PFSK-1 (cell line): ENCODE data around the gene WDR7.

Experiments
- FOXP2 ChIP-seq: optimal IDR thresholded peaks from 2 replicates; pipeline ENCODE3; 2011; ENCODE audit warnings: borderline replicate concordance, control low read depth, inconsistent platforms; ENCODE audit not compliant: insufficient read depth; ENCODE audit errors: extremely low read length, extremely low read depth
- POLR2AphosphoS5 ChIP-seq: IDR thresholded peaks from 2 replicates; pipeline ENCODE4 v1.6.1; 2012; ENCODE audit warnings: low read depth, mild to moderate bottlenecking, control low read depth, low read length, moderate library complexity
- SIN3A ChIP-seq: IDR thresholded peaks from 2 replicates; pipeline ENCODE4 v1.6.1; 2012; ENCODE audit warnings: mild to moderate bottlenecking, low read length, moderate library complexity, borderline replicate concordance; ENCODE audit not compliant: insufficient read depth
- TAF1 ChIP-seq: IDR thresholded peaks from 2 replicates; pipeline ENCODE4 v1.6.1; 2012; ENCODE audit warnings: low read length, control low read depth, borderline replicate concordance; ENCODE audit not compliant: insufficient read depth
- TF ChIP-seq, protein P1 (sequence below), 2 experiments: IDR thresholded peaks; 2 replicates each; pipeline versions ENCODE4 v1.6.1 to v1.8.0; 2011 to 2012; ENCODE audit warnings: low read depth in 2 of 2, low read length in 2 of 2, control low read depth in 1 of 2, inconsistent platforms in 1 of 2, mild to moderate bottlenecking in 1 of 2, moderate library complexity in 1 of 2; ENCODE audit not compliant: insufficient read depth in 1 of 2

- TF ChIP-seq SIN3A (no peak), POLR2AphosphoS5 (no peak), TAF1 (no peak), FOXP2 (no peak)
- TF ChIP-seq, protein P1, sequence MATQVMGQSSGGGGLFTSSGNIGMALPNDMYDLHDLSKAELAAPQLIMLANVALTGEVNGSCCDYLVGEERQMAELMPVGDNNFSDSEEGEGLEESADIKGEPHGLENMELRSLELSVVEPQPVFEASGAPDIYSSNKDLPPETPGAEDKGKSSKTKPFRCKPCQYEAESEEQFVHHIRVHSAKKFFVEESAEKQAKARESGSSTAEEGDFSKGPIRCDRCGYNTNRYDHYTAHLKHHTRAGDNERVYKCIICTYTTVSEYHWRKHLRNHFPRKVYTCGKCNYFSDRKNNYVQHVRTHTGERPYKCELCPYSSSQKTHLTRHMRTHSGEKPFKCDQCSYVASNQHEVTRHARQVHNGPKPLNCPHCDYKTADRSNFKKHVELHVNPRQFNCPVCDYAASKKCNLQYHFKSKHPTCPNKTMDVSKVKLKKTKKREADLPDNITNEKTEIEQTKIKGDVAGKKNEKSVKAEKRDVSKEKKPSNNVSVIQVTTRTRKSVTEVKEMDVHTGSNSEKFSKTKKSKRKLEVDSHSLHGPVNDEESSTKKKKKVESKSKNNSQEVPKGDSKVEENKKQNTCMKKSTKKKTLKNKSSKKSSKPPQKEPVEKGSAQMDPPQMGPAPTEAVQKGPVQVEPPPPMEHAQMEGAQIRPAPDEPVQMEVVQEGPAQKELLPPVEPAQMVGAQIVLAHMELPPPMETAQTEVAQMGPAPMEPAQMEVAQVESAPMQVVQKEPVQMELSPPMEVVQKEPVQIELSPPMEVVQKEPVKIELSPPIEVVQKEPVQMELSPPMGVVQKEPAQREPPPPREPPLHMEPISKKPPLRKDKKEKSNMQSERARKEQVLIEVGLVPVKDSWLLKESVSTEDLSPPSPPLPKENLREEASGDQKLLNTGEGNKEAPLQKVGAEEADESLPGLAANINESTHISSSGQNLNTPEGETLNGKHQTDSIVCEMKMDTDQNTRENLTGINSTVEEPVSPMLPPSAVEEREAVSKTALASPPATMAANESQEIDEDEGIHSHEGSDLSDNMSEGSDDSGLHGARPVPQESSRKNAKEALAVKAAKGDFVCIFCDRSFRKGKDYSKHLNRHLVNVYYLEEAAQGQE (IDR thresholded peaks at IDR 0.05; ENCODE audit: insufficient read depth in 1 of 2, low read depth in 2 of 2, low read length in 2 of 2): no peak
These were observed 202.8 kb downstream of the WDR7 start for GRCh38 chr18:56853961-56854360.
